H54 (cell line): ENCODE data around the gene PSMB3.
"Not testable (repeated sequence)": the region's sequence is repeated elsewhere in the genome, so short reads cannot be mapped to it uniquely, and the experiment has no call there.

Experiments
- DNase-seq: peaks from one replicate; pipeline ENCODE4 v3.0.0; 2011; ENCODE audit warnings: low spot score, mixed read lengths; ENCODE audit not compliant: insufficient read length
- FAIRE-seq: peaks from 3 replicates; lab custom pipeline; 2011; peaks lifted over from hg19 to GRCh38; lab: Jason Lieb, UNC
- POLR2A ChIP-seq: IDR thresholded peaks from 2 replicates; pipeline ENCODE4 v1.6.1; 2011; ENCODE audit warnings: low read depth, mild to moderate bottlenecking, low read length

The PSMB3 gene

GRCh38 chr17:38724337-38724988 is 28.1 kb upstream of the PSMB3 start:
- TF ChIP-seq POLR2A, result no peak
- DNase-seq (peak; percentile 85), FAIRE-seq (no peak)

DNA sequence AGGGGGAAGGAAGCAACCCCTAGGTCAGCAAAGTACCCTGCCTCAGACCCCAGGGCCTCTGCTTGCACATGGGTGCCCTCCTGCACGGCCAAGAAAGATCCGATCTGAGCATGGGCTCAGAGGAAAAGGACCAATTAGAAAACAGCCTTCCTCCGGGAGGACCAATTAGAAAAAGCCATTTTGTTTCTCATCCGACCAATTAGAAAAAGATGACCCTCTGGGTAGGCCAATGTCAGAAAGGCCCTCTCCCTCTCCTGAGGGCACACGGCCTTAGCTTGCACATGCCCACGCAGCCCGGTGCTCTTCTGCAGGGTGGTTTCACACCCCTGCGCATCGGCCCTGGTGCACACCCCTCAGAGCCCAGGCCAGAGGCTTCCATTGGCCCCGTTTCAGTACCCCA is 27.5 kb upstream of the PSMB3 start:
- TF ChIP-seq POLR2A, result no peak
- no peak for DNase-seq
- no peak for FAIRE-seq

GRCh38 chr17:38726145-38726544 is 26.4 kb upstream of the PSMB3 start:
- FAIRE-seq, DNase-seq: not testable (repeated sequence)

GRCh38 chr17:38727736-38728135 is 24.8 kb upstream of the PSMB3 start:
- FAIRE-seq, result no peak
- TF ChIP-seq POLR2A, result no peak
- no peak for DNase-seq

DNA sequence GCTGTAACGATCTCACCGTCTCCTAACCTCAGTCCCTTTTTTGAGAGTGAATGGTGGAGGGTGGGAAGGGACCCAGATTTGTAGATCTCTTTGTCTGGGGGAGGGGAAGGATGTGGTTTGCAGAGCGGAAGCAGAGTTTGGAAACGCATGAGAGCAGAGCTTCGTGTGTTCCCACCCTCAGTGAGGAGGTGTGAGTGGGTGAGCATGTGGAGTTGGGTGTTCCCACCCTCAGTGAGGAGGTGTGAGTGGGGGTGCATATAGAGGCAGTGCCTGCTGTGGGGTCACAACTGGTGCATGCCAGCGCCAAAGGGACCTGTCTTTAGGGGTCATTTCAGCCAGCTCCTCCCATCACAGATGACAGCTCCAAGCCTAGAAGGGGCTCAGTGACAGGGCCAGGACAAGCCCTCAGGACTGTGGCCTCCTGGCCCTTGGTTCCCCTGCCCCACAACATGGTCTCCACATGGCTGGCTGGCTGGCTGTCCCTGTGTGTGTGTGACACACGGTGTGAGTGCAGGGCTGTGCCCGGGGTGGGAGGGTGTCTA is 24.2 kb upstream of the PSMB3 start:
- no peak for TF ChIP-seq POLR2A
- DNase-seq (no peak), FAIRE-seq (no peak)

- no peak for TF ChIP-seq POLR2A
- FAIRE-seq (no peak), DNase-seq (no peak)
Measured at GRCh38 chr17:38729368-38729885, 23.1 kb upstream of the PSMB3 start.

GRCh38 chr17:38729886-38730525 is 22.5 kb upstream of the PSMB3 start, which contains the start of gene CISD3:
Gene CISD3, plus strand, starts transcription at chr17:38730341. Its CDS starts 18 bp downstream, at chr17:38730359.
- DNase-seq (peak; percentile 92), FAIRE-seq (no peak)
- TF ChIP-seq POLR2A, result peak; percentile 25; the same call in 1 of the 2 replicates

DNA sequence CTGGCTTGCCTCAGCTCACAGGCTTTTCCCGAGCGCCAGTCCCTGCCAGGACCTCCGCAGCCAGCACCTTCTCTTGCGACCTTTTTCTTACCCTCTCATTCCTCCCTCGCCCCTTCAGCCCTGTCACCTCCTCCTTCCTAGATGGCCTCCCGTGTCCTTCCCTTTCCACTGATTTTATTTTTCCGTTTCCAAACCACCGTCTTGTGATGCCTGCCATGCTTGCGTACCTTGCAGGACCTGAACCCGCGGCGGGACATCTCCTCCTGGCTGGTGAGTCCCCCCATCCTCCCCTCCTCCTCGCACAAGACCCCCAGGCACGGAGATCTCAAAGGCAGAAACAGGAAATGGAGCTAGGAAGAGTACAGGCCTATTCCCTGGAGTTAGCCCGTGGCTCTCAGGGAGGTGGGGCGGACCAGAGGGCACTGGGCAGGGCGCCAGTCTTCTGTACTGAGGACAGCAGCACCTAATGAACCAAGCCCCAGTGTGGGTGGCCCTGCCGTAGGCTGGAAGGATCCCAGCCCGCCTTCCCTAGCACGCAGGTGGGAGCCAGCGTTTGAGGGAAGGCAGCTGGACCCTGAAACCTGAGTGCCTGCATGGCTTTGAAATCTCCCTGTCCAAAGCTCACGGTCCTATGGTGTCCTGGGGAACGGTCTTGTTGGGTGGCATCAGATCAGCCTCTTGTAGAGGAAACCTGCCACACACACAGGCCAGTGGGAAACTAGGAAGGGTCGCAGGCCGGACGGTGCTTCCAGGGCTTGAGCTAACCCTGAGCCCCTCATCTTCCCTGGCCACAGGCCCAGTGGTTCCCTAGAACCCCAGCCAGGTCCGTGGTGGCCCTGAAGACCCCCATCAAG is 21.8 kb upstream of the PSMB3 start:
- TF ChIP-seq POLR2A, result peak; percentile 33
- DNase-seq, result peak; percentile 77
- FAIRE-seq, result no peak

- DNase-seq (no peak), FAIRE-seq (no peak)
- TF ChIP-seq POLR2A, result no peak
Measured at GRCh38 chr17:38731526-38732294, 20.8 kb upstream of the PSMB3 start.

DNA sequence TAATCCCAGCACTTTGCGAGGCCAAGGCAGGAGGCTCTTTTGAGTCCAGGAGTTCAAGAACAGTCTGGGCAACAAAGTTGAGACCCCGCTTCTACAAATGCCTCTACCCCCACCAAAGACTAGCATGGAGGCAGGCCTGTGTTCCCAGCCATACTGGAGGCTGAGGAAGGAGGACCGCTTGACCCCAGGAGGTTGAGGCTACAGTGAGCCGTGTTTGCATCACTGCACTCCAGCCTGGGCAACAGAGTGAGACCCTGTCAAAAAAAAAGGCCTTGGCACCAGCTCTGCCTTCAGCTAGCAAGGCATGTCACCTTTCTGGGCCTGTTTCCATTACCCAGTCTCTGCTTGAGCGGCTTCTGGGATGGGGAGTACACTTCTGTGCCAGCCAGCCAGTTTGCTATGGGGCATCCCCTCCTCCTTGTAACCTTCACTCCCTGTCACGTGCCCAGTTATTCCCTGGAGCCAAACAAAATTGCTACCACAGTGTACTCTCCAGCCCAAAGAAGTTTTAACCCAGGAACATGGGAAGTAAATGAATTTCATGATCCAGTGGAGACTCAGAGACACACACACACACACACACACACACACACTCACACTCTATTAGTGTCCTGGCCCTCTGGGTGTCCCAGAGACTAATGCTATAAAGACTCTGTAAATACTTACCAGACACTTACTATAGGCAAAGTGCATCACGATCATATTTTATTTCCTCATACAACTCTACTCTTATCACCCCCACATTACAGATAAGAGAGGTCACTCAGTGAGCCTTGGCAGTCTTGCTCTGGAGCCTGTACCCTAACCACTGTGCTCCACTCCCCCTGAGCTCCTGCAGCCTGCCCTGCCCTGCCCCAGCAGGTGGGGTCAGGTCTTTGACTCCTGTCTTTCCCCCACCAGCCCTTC is 19.9 kb upstream of the PSMB3 start:
- no peak for TF ChIP-seq POLR2A
- FAIRE-seq, result no peak
- no peak for DNase-seq

- no peak for DNase-seq
- FAIRE-seq, result no peak
- no peak for TF ChIP-seq POLR2A
Measured at GRCh38 chr17:38733282-38733981, 19.1 kb upstream of the PSMB3 start.
